Trophoblast cell (in vitro differentiated cells and primary cell): ENCODE measurements around the gene SYF2.

Experiments
- DNase-seq, 2 donors: peaks; one replicate each; pipeline ENCODE4 v3.0.0-alpha.2; 2016
- H2AFZ ChIP-seq: 2 replicates; pipeline ENCODE4 v1.6.1; 2013; ENCODE audit warnings: low read length, moderate library complexity, mild to moderate bottlenecking; ENCODE audit not compliant: insufficient read depth, poor library complexity
- H2AK5ac ChIP-seq: 2 replicates; pipeline ENCODE4 v1.6.1; 2013; ENCODE audit warnings: mild to moderate bottlenecking, low read length
- H2BK120ac ChIP-seq: 2 replicates; pipeline ENCODE4 v1.6.1; 2013; ENCODE audit warnings: low read length, mild to moderate bottlenecking, moderate library complexity; ENCODE audit not compliant: insufficient read depth, poor library complexity
- H2BK12ac ChIP-seq: 2 replicates; pipeline ENCODE4 v1.6.1; 2013; ENCODE audit warnings: mild to moderate bottlenecking, low read length, moderate library complexity
- H2BK5ac ChIP-seq: 2 replicates; pipeline ENCODE4 v1.6.1; 2013; ENCODE audit warnings: low read length, low read depth, moderate library complexity, mild to moderate bottlenecking; ENCODE audit not compliant: poor library complexity
- H3K14ac ChIP-seq: 2 replicates; pipeline ENCODE4 v1.6.1; 2013; ENCODE audit warnings: mild to moderate bottlenecking, low read length
- H3K18ac ChIP-seq: 2 replicates; pipeline ENCODE4 v1.6.1; 2013; ENCODE audit warnings: mild to moderate bottlenecking, low read length
- H3K23ac ChIP-seq: 2 replicates; pipeline ENCODE4 v1.6.1; 2013; ENCODE audit warnings: low read length
- H3K27ac ChIP-seq: 2 replicates; pipeline ENCODE4 v1.5.1; 2013; ENCODE audit warnings: low read depth, mild to moderate bottlenecking, inconsistent platforms, low read length, moderate library complexity
- H3K27me3 ChIP-seq: 2 replicates; pipeline ENCODE4 v1.6.1; 2013; ENCODE audit warnings: inconsistent platforms, mild to moderate bottlenecking, low read length, moderate library complexity; ENCODE audit not compliant: insufficient read depth
- H3K36me3 ChIP-seq, 2 experiments: 1 replicate in 1 of 2; 2 replicates in 1 of 2; pipeline ENCODE4 v1.6.1; 2013; ENCODE audit warnings: low read length in 2 of 2, mild to moderate bottlenecking in 2 of 2, moderate library complexity in 1 of 2; ENCODE audit not compliant: insufficient read depth in 2 of 2, control insufficient read depth in 1 of 2
- H3K4ac ChIP-seq: 2 replicates; pipeline ENCODE4 v1.6.1; 2013; ENCODE audit warnings: low read depth, mild to moderate bottlenecking, low read length, moderate library complexity
- H3K4me1 ChIP-seq, 2 experiments: 1 replicate in 1 of 2; 2 replicates in 1 of 2; pipeline ENCODE4 v1.6.1; 2013; ENCODE audit warnings: low read length in 2 of 2, mild to moderate bottlenecking in 2 of 2, moderate library complexity in 1 of 2; ENCODE audit not compliant: insufficient read depth in 2 of 2, control insufficient read depth in 1 of 2
- H3K4me2 ChIP-seq: 2 replicates; pipeline ENCODE4 v1.6.1; 2013; ENCODE audit warnings: inconsistent platforms, mild to moderate bottlenecking, low read length, moderate library complexity
- H3K4me3 ChIP-seq: 2 replicates; pipeline ENCODE4 v1.5.1; 2013; ENCODE audit warnings: mild to moderate bottlenecking, low read depth, low read length, inconsistent platforms
- H3K79me1 ChIP-seq: one replicate; pipeline ENCODE4 v1.6.1; 2013; ENCODE audit warnings: low read length
- H3K79me2 ChIP-seq: 2 replicates; pipeline ENCODE4 v1.6.1; 2013; ENCODE audit warnings: low read length, mild to moderate bottlenecking; ENCODE audit not compliant: control insufficient read depth, insufficient read depth, poor library complexity
- H3K9ac ChIP-seq: 2 replicates; pipeline ENCODE4 v1.6.1; 2013; ENCODE audit warnings: mild to moderate bottlenecking, low read length
- H3K9me3 ChIP-seq: 2 replicates; pipeline ENCODE4 v1.6.1; 2013; ENCODE audit warnings: low read depth, mild to moderate bottlenecking, control low read depth, inconsistent platforms, low read length; ENCODE audit not compliant: insufficient read depth
- H4K12ac ChIP-seq: 2 replicates; pipeline ENCODE4 v1.6.1; 2013; ENCODE audit warnings: low read depth, mild to moderate bottlenecking, low read length, moderate library complexity
- H4K8ac ChIP-seq: 2 replicates; pipeline ENCODE4 v1.6.1; 2013; ENCODE audit warnings: low read depth, mild to moderate bottlenecking, low read length, moderate library complexity
- H4K91ac ChIP-seq: one replicate; pipeline ENCODE4 v1.6.1; 2013; ENCODE audit warnings: low read depth, mild to moderate bottlenecking, low read length, moderate library complexity
- WGBS: extraction: QIAGEN DNeasy Blood & Tissue Kit; methylation state at CpG from one replicate; pipeline ENCODE4 v1.1.7; 2013; ENCODE audit warnings: missing lambda C conversion rate; ENCODE audit not compliant: insufficient read length, insufficient coverage; ENCODE audit errors: extremely low coverage; 5-methylcytosine and 5-hydroxymethylcytosine counted together

Gene SYF2

DNA sequence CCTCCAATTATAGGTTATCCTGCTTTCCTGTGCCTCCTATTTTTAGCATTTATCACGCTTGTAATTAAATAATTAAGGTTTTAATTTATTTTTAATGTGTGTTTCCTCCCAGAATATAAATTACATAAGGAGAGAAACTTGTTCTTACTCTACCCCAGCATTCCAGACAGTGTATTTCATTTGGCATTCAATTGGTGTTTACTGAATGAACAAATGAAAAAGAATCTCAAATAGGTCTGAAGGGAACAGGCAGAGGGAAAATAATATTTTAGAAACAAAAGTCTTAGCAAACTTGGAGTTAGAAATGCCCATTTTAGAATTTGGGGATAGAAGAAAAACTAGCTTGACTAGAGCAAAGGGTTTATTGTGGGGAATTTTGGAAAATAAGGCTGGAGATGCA lies 24.9 kb upstream of the SYF2 start:
- H4K91ac ChIP-seq = no peak overlapping the region
- no CpG with 5 or more reads among the region's 1 CpG for WGBS
- no peak overlapping the region for H4K12ac ChIP-seq
- H3K14ac ChIP-seq = no peak overlapping the region
- H2BK5ac ChIP-seq = no peak overlapping the region
- H3K79me2 ChIP-seq = no peaks in the 10 kb centered on the region
- no peaks in the 10 kb centered on the region for H3K36me3 ChIP-seq
- no peak overlapping the region for H2BK12ac ChIP-seq
- H3K4me1 ChIP-seq = no peaks in the 10 kb centered on the region
- H3K23ac ChIP-seq = no peak overlapping the region
- DNase-seq = no peak
- H3K27ac ChIP-seq = no peak overlapping the region
- H3K4me3 ChIP-seq = no peak overlapping the region
- no peak overlapping the region for H3K4me2 ChIP-seq
- no peak overlapping the region for H4K8ac ChIP-seq
- H2AK5ac ChIP-seq = no peak overlapping the region
- H3K9me3 ChIP-seq = no peaks in the 10 kb centered on the region
- no peak overlapping the region for H3K18ac ChIP-seq
- no peak overlapping the region for H2AFZ ChIP-seq
- no peak overlapping the region for H2BK120ac ChIP-seq
- H3K27me3 ChIP-seq = no peaks in the 10 kb centered on the region
- no peaks in the 10 kb centered on the region for H3K79me1 ChIP-seq
- no peak overlapping the region for H3K9ac ChIP-seq
- H3K4ac ChIP-seq = no peak overlapping the region

DNA sequence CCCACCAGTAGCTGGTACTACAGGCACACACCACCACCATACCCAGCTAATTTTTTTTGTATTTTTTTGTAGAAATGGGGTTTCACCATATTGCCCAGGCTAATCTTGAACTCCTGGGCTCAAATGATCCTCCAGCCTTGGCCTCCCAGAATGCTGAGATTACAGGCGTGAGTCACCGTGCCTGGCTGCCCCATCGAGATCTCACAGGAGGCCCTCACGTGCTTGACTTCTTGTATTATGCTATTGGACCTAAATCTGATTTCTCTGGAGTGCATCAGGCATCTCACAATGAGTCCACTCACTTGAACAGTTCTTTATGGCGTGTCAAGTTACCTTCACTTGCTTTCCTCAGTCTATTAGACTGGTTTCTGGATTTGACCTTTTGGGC lies 24.3 kb upstream of the SYF2 start:
- Histone ChIP-seq H2BK12ac (no peak overlapping the region), H4K91ac (no peak overlapping the region), H3K9me3 (no peaks in the 10 kb centered on the region), H2BK5ac (no peak overlapping the region), H3K36me3 (no peaks in the 10 kb centered on the region), H3K27ac (no peak overlapping the region), H3K23ac (no peak overlapping the region), H2BK120ac (no peak overlapping the region), H3K14ac (no peak overlapping the region), H2AK5ac (no peak overlapping the region), H4K8ac (no peak overlapping the region), H3K4me2 (no peak overlapping the region), H3K18ac (no peak overlapping the region), H3K4me1 (no peaks in the 10 kb centered on the region), H3K4ac (no peak overlapping the region), H3K79me2 (no peaks in the 10 kb centered on the region), H3K79me1 (no peaks in the 10 kb centered on the region), H3K27me3 (no peaks in the 10 kb centered on the region), H2AFZ (no peak overlapping the region), H3K9ac (no peak overlapping the region), H4K12ac (no peak overlapping the region), H3K4me3 (no peak overlapping the region)
- peak; percentile 40 to 55 for DNase-seq
- no CpG with 5 or more reads among the region's 5 CpGs for WGBS

DNA sequence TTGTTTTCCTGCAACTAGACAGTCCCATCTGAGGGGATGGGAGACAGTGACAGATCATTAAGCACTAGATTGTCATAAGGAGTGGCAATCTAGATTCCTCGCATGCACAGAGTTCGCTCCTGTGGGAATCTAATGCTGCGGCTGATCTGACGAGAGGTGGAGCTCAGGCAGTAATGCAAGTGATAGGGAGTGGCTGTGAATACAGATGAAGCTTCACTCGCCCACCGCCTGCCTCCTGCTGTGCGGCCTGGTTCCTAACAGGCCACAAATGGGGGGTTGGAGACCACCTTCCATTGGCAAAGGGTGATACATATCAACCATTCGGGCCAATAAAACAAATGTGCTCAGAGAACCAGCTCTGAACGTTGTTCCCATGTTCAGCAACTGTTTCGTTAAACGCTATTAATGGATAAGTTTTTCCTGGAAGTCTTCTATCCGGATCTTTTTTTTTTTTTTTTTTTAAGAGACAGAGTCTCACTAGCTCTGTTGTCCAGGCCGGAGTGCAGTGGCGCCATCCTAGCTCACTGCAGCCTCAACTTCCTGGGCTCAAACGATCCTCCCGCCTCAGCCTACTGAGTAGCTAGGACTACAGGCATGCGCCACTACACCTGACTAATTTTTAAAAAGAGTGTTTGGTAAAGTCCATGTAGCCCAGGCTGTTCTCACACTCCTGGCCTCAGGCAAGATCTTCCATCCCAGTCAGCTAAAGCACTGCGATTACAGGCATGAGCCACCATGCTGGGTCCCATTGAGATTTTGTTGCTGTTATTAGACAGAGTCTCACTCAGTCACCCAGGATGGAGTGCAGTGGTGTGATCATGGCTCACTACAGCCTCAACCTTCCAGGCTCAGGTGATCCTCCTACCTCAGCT lies 23.6 kb upstream of the SYF2 start:
- Histone ChIP-seq H3K27me3 (no peaks in the 10 kb centered on the region), H4K91ac (no peak overlapping the region), H3K9me3 (no peaks in the 10 kb centered on the region), H3K79me2 (no peaks in the 10 kb centered on the region), H3K23ac (no peak overlapping the region), H3K27ac (no peak overlapping the region), H2AFZ (no peak overlapping the region), H2BK5ac (no peak overlapping the region), H3K18ac (no peak overlapping the region), H2BK12ac (no peak overlapping the region), H2BK120ac (no peak overlapping the region), H3K9ac (no peak overlapping the region), H3K4me3 (no peak overlapping the region), H4K12ac (no peak overlapping the region), H3K79me1 (no peaks in the 10 kb centered on the region), H3K14ac (no peak overlapping the region), H3K4me1 (no peaks in the 10 kb centered on the region), H3K36me3 (no peaks in the 10 kb centered on the region), H2AK5ac (no peak overlapping the region), H3K4ac (no peak overlapping the region), H4K8ac (no peak overlapping the region), H3K4me2 (no peak overlapping the region)
- no CpG with 5 or more reads among the region's 18 CpGs for WGBS
- DNase-seq = peak; percentile 83 to 85

DNA sequence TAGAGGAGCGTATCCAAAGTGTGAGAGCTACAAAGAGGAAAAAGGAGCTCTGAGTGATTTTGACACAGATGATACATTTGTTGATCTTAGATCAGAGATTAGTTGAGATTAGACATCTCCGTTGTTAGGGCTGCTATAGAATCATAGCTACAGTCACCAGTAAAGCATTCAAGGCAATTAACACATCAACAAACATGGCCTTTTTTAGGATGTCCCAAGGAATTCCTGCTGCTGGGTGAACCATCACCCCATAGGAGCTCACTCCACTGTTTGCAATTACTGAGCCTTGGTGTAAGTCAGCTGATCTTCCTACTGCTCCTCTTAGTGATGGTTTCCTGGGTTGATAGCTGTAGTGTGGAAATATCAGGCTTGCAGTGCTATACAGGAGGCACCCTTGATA lies 21.6 kb upstream of the SYF2 start:
- H2BK5ac ChIP-seq = no peak overlapping the region
- H4K12ac ChIP-seq = no peak overlapping the region
- no peak overlapping the region for H3K23ac ChIP-seq
- no peak overlapping the region for H4K91ac ChIP-seq
- H3K14ac ChIP-seq = no peak overlapping the region
- no peak overlapping the region for H3K4me2 ChIP-seq
- no peak overlapping the region for H3K18ac ChIP-seq
- H2AFZ ChIP-seq = no peak overlapping the region
- no peak overlapping the region for H3K4me3 ChIP-seq
- H3K9me3 ChIP-seq = no peaks in the 10 kb centered on the region
- no peaks in the 10 kb centered on the region for H3K79me2 ChIP-seq
- H3K36me3 ChIP-seq = no peaks in the 10 kb centered on the region
- peak; percentile 60 to 81 for DNase-seq
- no peaks in the 10 kb centered on the region for H3K4me1 ChIP-seq
- H2BK12ac ChIP-seq = no peak overlapping the region
- no peak overlapping the region for H2AK5ac ChIP-seq
- WGBS = no CpG with 5 or more reads among the region's 2 CpGs
- no peak overlapping the region for H3K9ac ChIP-seq
- H3K4ac ChIP-seq = no peak overlapping the region
- no peak overlapping the region for H4K8ac ChIP-seq
- H2BK120ac ChIP-seq = no peak overlapping the region
- H3K27ac ChIP-seq = no peak overlapping the region
- no peaks in the 10 kb centered on the region for H3K79me1 ChIP-seq
- no peaks in the 10 kb centered on the region for H3K27me3 ChIP-seq
